PC-9 (cell line): ENCODE data around the gene TSHR. TPM values are rescaled to one million over a fixed set of nuclear protein-coding genes. Genes with fewer than 3 reads are reported as not detected.

Experiments
- BruUV-seq: library from RNA; stranded (reverse); fragments of 400-500 nt; replicated peaks from 2 replicates; lab custom pipeline; 2021; lab: Mats Ljungman, UMichigan
- CTCF ChIA-PET: fragments of 300-600 bp; sonication (Branson Sonifier 250); formaldehyde crosslinking; loops from one replicate; lab custom pipeline; 2022; ENCODE audit warnings: antibody characterized with exemption; lab: Charles Lee
- POLR2A ChIA-PET: fragments of 300-600 bp; sonication (Branson Sonifier 250); formaldehyde crosslinking; loops from one replicate; lab custom pipeline; 2022; ENCODE audit warnings: antibody characterized with exemption; ENCODE audit not compliant: unreplicated experiment; lab: Charles Lee
- DNase-seq, 2 experiments: peaks; one replicate each; pipeline versions ENCODE4 v3.0.0 to v3.0.0-alpha.2; 2015 to 2022; ENCODE audit warnings: mixed read lengths in 1 of 2
- H2AFZ ChIP-seq: fragments of 200-600 bp; sonication (generic); 2 replicates; pipeline ENCODE4 v1.8.1; 2017; ENCODE audit warnings: antibody characterized with exemption
- H3F3A ChIP-seq: fragments of 200-600 bp; sonication (generic); 2 replicates; pipeline ENCODE4 v1.8.1; 2017; ENCODE audit warnings: antibody characterized with exemption, mild to moderate bottlenecking, low read depth; ENCODE audit not compliant: insufficient read depth
- H3K27ac ChIP-seq: fragments of 200-600 bp; sonication (generic); 2 replicates; pipeline ENCODE4 v1.6.1; 2016; ENCODE audit warnings: mixed run types
- H3K27me3 ChIP-seq: fragments of 200-600 bp; sonication (generic); 2 replicates; pipeline ENCODE4 v1.6.1; 2016; ENCODE audit warnings: low read depth, mixed run types; ENCODE audit not compliant: insufficient read depth
- H3K36me3 ChIP-seq: fragments of 200-600 bp; sonication (generic); 2 replicates; pipeline ENCODE4 v1.6.1; 2016; ENCODE audit warnings: low read depth, mixed run types
- H3K4me1 ChIP-seq: fragments of 200-600 bp; sonication (generic); replicated peaks from 2 replicates; pipeline ENCODE4 v1.6.1; 2016; ENCODE audit warnings: mixed run types; ENCODE audit not compliant: insufficient read depth
- H3K4me2 ChIP-seq: fragments of 200-600 bp; sonication (generic); 2 replicates; pipeline ENCODE4 v1.6.1; 2017; ENCODE audit warnings: mixed run types
- H3K4me3 ChIP-seq: fragments of 200-600 bp; sonication (generic); 2 replicates; pipeline ENCODE4 v1.6.1; 2016; ENCODE audit warnings: mixed run types
- H3K79me2 ChIP-seq: fragments of 200-600 bp; sonication (generic); 2 replicates; pipeline ENCODE4 v1.6.1; 2017; ENCODE audit warnings: low read depth, mixed run types
- H3K9me2 ChIP-seq: fragments of 200-600 bp; sonication (generic); 2 replicates; pipeline ENCODE4 v1.8.1; 2017; ENCODE audit warnings: mild to moderate bottlenecking; ENCODE audit not compliant: insufficient read depth
- H3K9me3 ChIP-seq: fragments of 200-600 bp; sonication (generic); 2 replicates; pipeline ENCODE4 v1.8.1; 2016; ENCODE audit warnings: low read depth; ENCODE audit not compliant: insufficient read depth
- H4K20me1 ChIP-seq: fragments of 200-600 bp; sonication (generic); 2 replicates; pipeline ENCODE4 v1.8.1; 2017; ENCODE audit not compliant: insufficient read depth
- EZH2 ChIP-seq: fragments of 200-600 bp; sonication (generic); IDR thresholded peaks from 2 replicates; pipeline ENCODE4 v1.8.0; 2017; ENCODE audit warnings: antibody characterized with exemption, low read depth
- intact Hi-C: fragments of 100-400 bp; cut with micrococcal nuclease; formaldehyde crosslinking; loops from one replicate; pipeline ENCODE4 v1.10.0; 2022; ENCODE audit not compliant: unreplicated experiment
- total RNA-seq: library from RNA; stranded (reverse); gene quantifications from 2 replicates; pipeline ENCODE4 v1.2.3, GENCODE V29; 2021
- TF ChIP-seq, protein P1 (sequence below): fragments of 200-600 bp; sonication (generic); conservative IDR thresholded peaks from 2 replicates; pipeline ENCODE4 v1.6.1; 2017; ENCODE audit warnings: mixed run types, antibody characterized with exemption, mild to moderate bottlenecking, moderate library complexity

Gene TSHR
- total RNA-seq, 1 experiment from 2014 or later, result not detected

DNA sequence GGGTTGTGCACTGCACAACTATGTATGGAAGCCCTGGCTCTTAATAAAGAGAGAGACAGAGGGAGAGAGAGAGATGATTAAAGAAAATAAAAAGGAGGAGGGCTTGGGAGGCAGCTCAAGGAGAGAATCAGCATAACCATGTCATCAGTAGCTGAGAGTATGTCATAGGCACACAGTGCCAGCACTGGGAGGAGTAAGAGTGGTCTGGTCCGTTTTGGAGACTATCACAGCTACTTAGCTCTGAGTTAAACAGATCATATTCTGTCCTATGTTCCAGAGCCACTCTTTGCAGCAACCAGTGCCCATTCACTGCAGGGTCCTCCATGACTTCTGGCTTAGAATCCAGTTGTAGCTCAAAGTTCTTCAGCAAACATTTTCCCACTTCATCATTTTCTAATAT lies 206.3 kb downstream of the TSHR start:
- no peaks in the 10 kb centered on the region for H3K4me1 ChIP-seq
- TF ChIP-seq, protein P1, sequence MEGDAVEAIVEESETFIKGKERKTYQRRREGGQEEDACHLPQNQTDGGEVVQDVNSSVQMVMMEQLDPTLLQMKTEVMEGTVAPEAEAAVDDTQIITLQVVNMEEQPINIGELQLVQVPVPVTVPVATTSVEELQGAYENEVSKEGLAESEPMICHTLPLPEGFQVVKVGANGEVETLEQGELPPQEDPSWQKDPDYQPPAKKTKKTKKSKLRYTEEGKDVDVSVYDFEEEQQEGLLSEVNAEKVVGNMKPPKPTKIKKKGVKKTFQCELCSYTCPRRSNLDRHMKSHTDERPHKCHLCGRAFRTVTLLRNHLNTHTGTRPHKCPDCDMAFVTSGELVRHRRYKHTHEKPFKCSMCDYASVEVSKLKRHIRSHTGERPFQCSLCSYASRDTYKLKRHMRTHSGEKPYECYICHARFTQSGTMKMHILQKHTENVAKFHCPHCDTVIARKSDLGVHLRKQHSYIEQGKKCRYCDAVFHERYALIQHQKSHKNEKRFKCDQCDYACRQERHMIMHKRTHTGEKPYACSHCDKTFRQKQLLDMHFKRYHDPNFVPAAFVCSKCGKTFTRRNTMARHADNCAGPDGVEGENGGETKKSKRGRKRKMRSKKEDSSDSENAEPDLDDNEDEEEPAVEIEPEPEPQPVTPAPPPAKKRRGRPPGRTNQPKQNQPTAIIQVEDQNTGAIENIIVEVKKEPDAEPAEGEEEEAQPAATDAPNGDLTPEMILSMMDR, result no peak
- no peak for TF ChIP-seq EZH2
- H3K79me2 ChIP-seq, result no peaks in the 10 kb centered on the region
- no peak overlapping the region for H3K4me3 ChIP-seq
- no peak for DNase-seq
- no peaks in the 10 kb centered on the region for H3K36me3 ChIP-seq
- intact Hi-C loops, result no loop called here
- H2AFZ ChIP-seq, result no peak overlapping the region
- no peaks in the 10 kb centered on the region for H3F3A ChIP-seq
- H3K4me2 ChIP-seq, result no peak overlapping the region
- ChIA-PET CTCF (no interaction called here), POLR2A (no interaction called here)
- H4K20me1 ChIP-seq, result no peaks in the 10 kb centered on the region
- H3K9me3 ChIP-seq, result no peaks in the 10 kb centered on the region
- BruUV-seq, result no TSS peak
- H3K27me3 ChIP-seq, result no peaks in the 10 kb centered on the region
- H3K9me2 ChIP-seq, result no peaks in the 10 kb centered on the region
- H3K27ac ChIP-seq, result no peak overlapping the region

DNA sequence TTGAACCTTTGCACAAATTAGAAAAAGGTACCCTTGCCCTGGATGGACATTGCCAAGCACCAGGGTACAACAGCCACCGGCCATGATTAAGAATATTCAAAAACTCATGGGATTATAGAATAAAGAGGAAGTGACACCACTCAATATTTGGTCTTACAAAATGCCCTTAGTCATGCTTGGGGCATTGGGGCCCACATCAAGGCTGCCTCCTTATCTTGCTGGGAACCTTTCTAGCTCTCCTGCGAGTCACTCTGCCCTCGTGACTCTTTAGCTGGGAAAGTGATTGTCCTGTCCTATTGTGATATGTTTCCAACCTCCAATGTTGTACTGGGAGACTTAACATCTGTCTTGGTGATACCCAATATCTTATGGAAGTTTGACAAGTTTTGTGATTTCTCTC lies 207.5 kb downstream of the TSHR start:
- H3K27ac ChIP-seq, result no peak overlapping the region
- H3K9me3 ChIP-seq, result no peaks in the 10 kb centered on the region
- H3K36me3 ChIP-seq, result no peaks in the 10 kb centered on the region
- no peaks in the 10 kb centered on the region for H3K4me1 ChIP-seq
- no peak overlapping the region for H3K4me2 ChIP-seq
- no peaks in the 10 kb centered on the region for H3K27me3 ChIP-seq
- POLR2A ChIA-PET, result no interaction called here
- CTCF ChIA-PET, result no interaction called here
- H3K4me3 ChIP-seq, result no peak overlapping the region
- H3F3A ChIP-seq, result no peaks in the 10 kb centered on the region
- no peak for DNase-seq
- no TSS peak for BruUV-seq
- intact Hi-C loops, result no loop called here
- no peak for TF ChIP-seq EZH2
- TF ChIP-seq, protein P1, result no peak
- no peaks in the 10 kb centered on the region for H3K79me2 ChIP-seq
- no peaks in the 10 kb centered on the region for H3K9me2 ChIP-seq
- no peak overlapping the region for H2AFZ ChIP-seq
- no peaks in the 10 kb centered on the region for H4K20me1 ChIP-seq

DNA sequence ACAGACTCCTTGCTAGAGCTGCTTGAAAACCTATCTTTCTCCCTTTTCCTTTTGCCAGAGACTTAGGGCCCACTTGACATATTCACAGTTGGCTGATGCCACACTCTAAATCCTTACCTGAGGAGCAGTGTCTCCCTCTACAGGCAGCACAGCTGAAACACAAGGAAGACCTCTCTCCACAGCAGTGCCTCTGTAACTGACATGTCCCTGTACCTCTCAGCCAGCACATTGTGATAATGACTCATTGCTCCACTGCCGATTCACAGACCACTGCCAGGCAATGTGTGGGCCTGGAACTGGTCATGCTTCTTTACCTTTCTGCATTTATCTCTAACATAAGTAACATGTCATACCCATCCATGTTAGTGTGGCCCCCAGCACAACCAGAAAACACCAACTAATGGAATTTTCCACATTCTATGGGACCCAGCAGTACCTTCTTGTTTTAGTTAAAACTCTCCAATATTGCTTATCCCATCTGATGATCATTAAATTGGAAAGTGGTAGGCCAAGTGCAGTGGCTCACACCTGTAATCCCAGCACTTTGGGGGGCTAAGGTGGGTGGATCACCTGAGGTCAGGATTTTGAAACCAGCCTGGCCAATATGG lies 208.8 kb downstream of the TSHR start:
- TF ChIP-seq EZH2, result no peak
- TF ChIP-seq, protein P1, result peak; percentile 50
- Histone ChIP-seq H3K36me3 (no peaks in the 10 kb centered on the region), H3F3A (no peaks in the 10 kb centered on the region), H3K9me2 (no peaks in the 10 kb centered on the region), H3K27me3 (no peaks in the 10 kb centered on the region), H3K9me3 (no peaks in the 10 kb centered on the region), H3K79me2 (no peaks in the 10 kb centered on the region), H2AFZ (no peak overlapping the region), H3K4me3 (no peak overlapping the region), H3K4me1 (no peaks in the 10 kb centered on the region), H3K4me2 (no peak overlapping the region), H3K27ac (no peak overlapping the region), H4K20me1 (no peaks in the 10 kb centered on the region)
- BruUV-seq, result no TSS peak
- ChIA-PET CTCF (interaction anchor here (0.6 kb wide), 1 partner anchor 210 kb away, joined by 3 read pairs; no protein-coding TSS in a partner anchor), POLR2A (no interaction called here)
- intact Hi-C loops, result no loop called here
- DNase-seq, result peak; percentile 35 to 58
